Measurements from ENCODE around the gene FABP7.

DNA sequence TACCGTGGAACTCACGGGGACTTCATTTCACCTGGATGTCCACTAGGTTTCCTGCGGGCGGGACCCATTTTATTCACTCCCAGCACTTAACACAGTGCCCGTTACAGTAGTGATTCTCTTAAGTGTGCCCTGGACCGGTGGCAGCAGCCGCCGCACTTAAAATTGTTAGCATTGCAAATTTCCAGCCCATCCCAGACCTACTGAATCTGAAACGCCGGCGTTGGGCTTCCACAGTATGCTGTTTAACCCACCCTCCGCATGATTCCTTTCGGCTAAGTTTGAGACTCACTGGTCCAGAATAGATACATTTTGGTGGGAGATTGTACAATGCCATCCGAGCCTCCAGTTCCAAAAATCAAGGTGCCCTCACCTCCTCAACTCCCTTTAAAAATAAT lies 10.5 kb downstream of the FABP7 start:
- TF ChIP-seq, protein P1, sequence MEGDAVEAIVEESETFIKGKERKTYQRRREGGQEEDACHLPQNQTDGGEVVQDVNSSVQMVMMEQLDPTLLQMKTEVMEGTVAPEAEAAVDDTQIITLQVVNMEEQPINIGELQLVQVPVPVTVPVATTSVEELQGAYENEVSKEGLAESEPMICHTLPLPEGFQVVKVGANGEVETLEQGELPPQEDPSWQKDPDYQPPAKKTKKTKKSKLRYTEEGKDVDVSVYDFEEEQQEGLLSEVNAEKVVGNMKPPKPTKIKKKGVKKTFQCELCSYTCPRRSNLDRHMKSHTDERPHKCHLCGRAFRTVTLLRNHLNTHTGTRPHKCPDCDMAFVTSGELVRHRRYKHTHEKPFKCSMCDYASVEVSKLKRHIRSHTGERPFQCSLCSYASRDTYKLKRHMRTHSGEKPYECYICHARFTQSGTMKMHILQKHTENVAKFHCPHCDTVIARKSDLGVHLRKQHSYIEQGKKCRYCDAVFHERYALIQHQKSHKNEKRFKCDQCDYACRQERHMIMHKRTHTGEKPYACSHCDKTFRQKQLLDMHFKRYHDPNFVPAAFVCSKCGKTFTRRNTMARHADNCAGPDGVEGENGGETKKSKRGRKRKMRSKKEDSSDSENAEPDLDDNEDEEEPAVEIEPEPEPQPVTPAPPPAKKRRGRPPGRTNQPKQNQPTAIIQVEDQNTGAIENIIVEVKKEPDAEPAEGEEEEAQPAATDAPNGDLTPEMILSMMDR (IDR thresholded peaks at IDR 0.05), result no peak
- TF ChIP-seq POLR2A (IDR thresholded peaks at IDR 0.05), result no peak
- no peak for TF ChIP-seq POLR2AphosphoS5 (IDR thresholded peaks at IDR 0.05)
- TF ChIP-seq EP300 (IDR thresholded peaks at IDR 0.05), result no peak

All from stomach (tissue), 4 donors.